ENCODE data around the gene PGC.
A peak's percentile ranks its signal among the peaks of the same experiment; 100 is the strongest.

GRCh38 chr6:41735427-41736185, 11.6 kb downstream of the PGC start, which contains the start of gene TFEB:
- TF ChIP-seq POLR2AphosphoS5 (IDR thresholded peaks at IDR 0.05) (peak; percentile 56 to 83 (median 81)), POLR2A (IDR thresholded peaks at IDR 0.05) (no peak)
- TF ChIP-seq, protein P1, sequence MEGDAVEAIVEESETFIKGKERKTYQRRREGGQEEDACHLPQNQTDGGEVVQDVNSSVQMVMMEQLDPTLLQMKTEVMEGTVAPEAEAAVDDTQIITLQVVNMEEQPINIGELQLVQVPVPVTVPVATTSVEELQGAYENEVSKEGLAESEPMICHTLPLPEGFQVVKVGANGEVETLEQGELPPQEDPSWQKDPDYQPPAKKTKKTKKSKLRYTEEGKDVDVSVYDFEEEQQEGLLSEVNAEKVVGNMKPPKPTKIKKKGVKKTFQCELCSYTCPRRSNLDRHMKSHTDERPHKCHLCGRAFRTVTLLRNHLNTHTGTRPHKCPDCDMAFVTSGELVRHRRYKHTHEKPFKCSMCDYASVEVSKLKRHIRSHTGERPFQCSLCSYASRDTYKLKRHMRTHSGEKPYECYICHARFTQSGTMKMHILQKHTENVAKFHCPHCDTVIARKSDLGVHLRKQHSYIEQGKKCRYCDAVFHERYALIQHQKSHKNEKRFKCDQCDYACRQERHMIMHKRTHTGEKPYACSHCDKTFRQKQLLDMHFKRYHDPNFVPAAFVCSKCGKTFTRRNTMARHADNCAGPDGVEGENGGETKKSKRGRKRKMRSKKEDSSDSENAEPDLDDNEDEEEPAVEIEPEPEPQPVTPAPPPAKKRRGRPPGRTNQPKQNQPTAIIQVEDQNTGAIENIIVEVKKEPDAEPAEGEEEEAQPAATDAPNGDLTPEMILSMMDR (IDR thresholded peaks at IDR 0.05), result peak; percentile 66 to 79 (median 72)

Measured in sigmoid colon (tissue), 4 donors.